ENCODE results near the gene RRBP1. TPM values are rescaled to one million over a fixed set of nuclear protein-coding genes. Genes with fewer than 3 reads are reported as not detected.

Gene RRBP1
- total and polyA plus RNA-seq, 2 donors (not counting 3 experiments of a cell fraction or from before 2014, with no cell fraction given), result 50.3 to 236 TPM

- FAIRE-seq, result no peak
- CTCF ChIA-PET, result interaction anchor here (0.8 to 1.6 kb wide), 3 partner anchors 9 to 217 kb away, joined by 3 to 5 read pairs (median 3); partner anchors contain the start of gene RRBP1
- dilution Hi-C loops (cut with MboI; ENCODE audit: extremely low pct_ligation_motif_present, low sequenced_read_pairs), result no loop called here
Measured at GRCh38 chr20:17721802-17722486, 39.9 kb upstream of the RRBP1 start.

More at GRCh38 chr20:17721802-17722486, 39.9 kb upstream of the RRBP1 start:
- no peak for DNase-seq (ENCODE audit: low read depth, low spot score)
- H4K20me1 ChIP-seq (replicated peaks; ENCODE audit: control insufficient read depth, extremely low read depth, insufficient read depth, low read length), result no peaks in the 10 kb centered on the region
- H3K9me3 ChIP-seq (replicated peaks; ENCODE audit: control insufficient read depth, insufficient read depth, low read length), result no peaks in the 10 kb centered on the region
- no peaks in the 10 kb centered on the region for H3K9me1 ChIP-seq (replicated peaks; ENCODE audit: control insufficient read depth, extremely low read depth, insufficient read depth, low read length)
- no peaks in the 10 kb centered on the region for H3K4me1 ChIP-seq (ENCODE audit: control insufficient read depth, extremely low read depth, insufficient read depth, low read length)
- H3K4me2 ChIP-seq (ENCODE audit: insufficient read depth, low read length), result no peak overlapping the region
- no peak overlapping the region for H2AFZ ChIP-seq (ENCODE audit: low read depth, low read length)
- intact Hi-C loops (cut with micrococcal nuclease), result no loop called here
- no TSS peak for BruUV-seq (replicated peaks)
- no peaks in the 10 kb centered on the region for H3K79me2 ChIP-seq (ENCODE audit: control insufficient read depth, insufficient read depth, low read length)
- no peaks in the 10 kb centered on the region for H3K36me3 ChIP-seq (ENCODE audit: control insufficient read depth in 2 of 2, extremely low read depth in 1 of 2, insufficient read depth in 2 of 2, low read length in 2 of 2)
- H3K4me3 ChIP-seq (replicated peaks in 1 of 3; ENCODE audit: insufficient read depth in 1 of 3, low read depth in 1 of 3, low read length in 3 of 3), result no peak overlapping the region
- POLR2A ChIA-PET, result no interaction called here
- H3K9ac ChIP-seq (replicated peaks; ENCODE audit: extremely low read depth, insufficient read depth, low read length), result no peak overlapping the region
- H3K27me3 ChIP-seq (ENCODE audit: control insufficient read depth in 2 of 2, insufficient read depth in 2 of 2, low read length in 2 of 2), result peaks cover 2 to 4% of the 10 kb centered on the region in 2 experiments
- no peak for TF ChIP-seq MAX (IDR thresholded peaks at IDR 0.05; ENCODE audit: insufficient read depth, insufficient read length)
- TF ChIP-seq POLR2A (IDR thresholded peaks at IDR 0.05; ENCODE audit: low read depth, low read length), result no peak
- TF ChIP-seq MYC (IDR thresholded peaks at IDR 0.05; ENCODE audit: low read depth, low read length), result no peak
- TF ChIP-seq EZH2 (IDR thresholded peaks at IDR 0.05; ENCODE audit: borderline replicate concordance, low read depth, low read length, severe bottlenecking), result no peak
- TF ChIP-seq CTCF (IDR thresholded peaks at IDR 0.05; ENCODE audit: extremely low read depth in 1 of 2, insufficient read depth in 1 of 2, low read depth in 1 of 2, low read length in 2 of 2), result peak in 1 of 2 donors; percentile 6
- TF ChIP-seq JUN (IDR thresholded peaks at IDR 0.05; ENCODE audit: borderline replicate concordance, insufficient read depth, insufficient read length, low read depth), result no peak
- TF ChIP-seq GATA2 (IDR thresholded peaks at IDR 0.05; ENCODE audit: insufficient read depth, insufficient read length, low read depth, low read length), result no peak
- no peak overlapping the region for H3K27ac ChIP-seq (ENCODE audit: insufficient read depth, low read depth, low read length)
